GM19324 (cell line): Measurements from ENCODE around the gene CAMTA1.
"Not testable (repeated sequence)": the region's sequence is repeated elsewhere in the genome, so short reads cannot be mapped to it uniquely, and the experiment has no call there.

ENCODE experiments used
- ATAC-seq: cut with Tn5 transposase; IDR thresholded peaks from one replicate; pipeline ENCODE4 v1.9.1; 2021; ENCODE audit warnings: mild to moderate bottlenecking, moderate library complexity; ENCODE audit not compliant: unreplicated experiment, low FRiP score

CAMTA1 gene

GRCh38 chr1:7159116-7159781 is 374.0 kb downstream of the CAMTA1 start:
- ATAC-seq = no peak

- not testable (repeated sequence) for ATAC-seq
These were observed 383.3 kb downstream of the CAMTA1 start for GRCh38 chr1:7168554-7168953.

- no peak for ATAC-seq
These were observed 385.9 kb downstream of the CAMTA1 start for GRCh38 chr1:7171168-7171567.

DNA sequence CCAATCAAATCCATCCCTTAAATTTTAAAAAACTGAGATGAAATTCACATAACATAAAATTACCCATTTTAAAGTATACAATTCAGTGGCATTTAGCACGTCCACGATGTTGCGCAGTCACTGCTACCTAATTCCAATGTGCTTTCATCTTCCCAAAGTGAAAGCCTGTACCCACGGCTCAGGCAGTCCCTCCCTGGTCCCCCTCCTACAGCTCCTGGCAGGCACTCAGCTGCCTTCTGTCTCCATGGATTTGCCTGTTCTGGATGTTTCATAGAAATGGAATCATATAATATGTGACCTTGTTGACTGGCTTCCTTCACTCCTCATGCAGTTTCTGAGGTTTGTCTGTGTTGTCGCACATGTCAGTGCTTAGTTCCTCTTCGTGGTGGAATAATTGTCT is 386.3 kb downstream of the CAMTA1 start:
- no peak for ATAC-seq

GRCh38 chr1:7172804-7173203 is 387.6 kb downstream of the CAMTA1 start:
- ATAC-seq = no peak

DNA sequence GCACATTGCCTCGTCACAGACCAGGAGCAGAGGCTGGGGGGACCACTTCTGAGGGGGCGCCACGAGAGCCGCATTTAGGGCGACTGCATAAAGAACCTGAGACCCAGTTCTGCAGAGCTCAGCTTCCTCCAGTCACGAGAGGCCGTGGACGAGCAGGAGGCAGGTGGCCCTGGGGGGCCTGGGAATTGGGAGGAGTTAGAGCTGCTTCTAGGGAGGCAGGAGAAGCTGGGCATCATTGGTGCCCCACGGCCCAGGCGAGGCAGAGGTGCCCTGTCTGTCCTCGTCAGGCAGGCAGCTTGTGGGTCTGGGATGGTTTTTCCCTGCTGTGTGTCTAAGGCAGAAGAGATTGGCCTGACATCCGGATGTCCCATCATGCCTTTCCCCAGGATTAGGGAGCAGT is 389.3 kb downstream of the CAMTA1 start:
- ATAC-seq = no peak

- no peak for ATAC-seq
These were observed 390.0 kb downstream of the CAMTA1 start for GRCh38 chr1:7174980-7175906.

DNA sequence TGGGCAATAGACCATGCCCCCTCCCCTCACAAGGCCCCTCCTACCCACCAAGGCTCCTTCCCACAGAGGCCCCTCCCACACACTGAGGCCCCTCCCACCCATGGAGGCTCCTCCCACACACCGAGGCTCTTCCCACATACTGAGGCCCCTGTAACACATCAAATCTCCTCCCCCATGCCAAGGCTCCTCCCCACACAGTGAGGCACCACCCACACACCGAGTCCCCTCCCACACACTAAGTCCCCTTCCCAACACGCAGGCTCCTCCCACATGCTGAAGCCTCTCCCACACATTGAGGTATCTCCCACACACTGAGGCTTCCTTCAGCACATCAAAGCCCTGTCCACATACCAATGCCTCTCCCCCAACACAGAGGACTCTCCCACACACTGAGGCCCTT is 391.8 kb downstream of the CAMTA1 start:
- no peak for ATAC-seq

GRCh38 chr1:7177438-7178146 is 392.3 kb downstream of the CAMTA1 start:
- ATAC-seq = no peak

DNA sequence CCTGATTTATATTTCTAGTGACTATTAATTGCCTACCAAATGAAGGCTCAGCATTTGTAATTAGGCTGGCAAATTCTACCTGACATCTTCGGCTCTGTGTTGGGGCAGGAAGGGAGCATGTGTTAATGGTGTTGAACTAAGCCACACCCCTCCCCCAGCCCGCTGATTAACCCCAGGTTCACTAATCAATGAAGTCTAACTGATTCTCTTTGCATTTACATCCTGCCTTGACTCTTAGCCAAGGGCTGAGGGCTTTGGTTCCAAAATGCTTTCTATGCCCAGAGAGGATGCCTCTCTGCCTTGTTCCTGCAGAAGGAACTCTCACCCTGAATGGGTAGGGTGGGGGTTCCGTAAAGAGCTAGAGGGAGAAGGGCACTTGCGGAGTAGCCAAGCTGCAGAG is 393.1 kb downstream of the CAMTA1 start:
- no peak for ATAC-seq

DNA sequence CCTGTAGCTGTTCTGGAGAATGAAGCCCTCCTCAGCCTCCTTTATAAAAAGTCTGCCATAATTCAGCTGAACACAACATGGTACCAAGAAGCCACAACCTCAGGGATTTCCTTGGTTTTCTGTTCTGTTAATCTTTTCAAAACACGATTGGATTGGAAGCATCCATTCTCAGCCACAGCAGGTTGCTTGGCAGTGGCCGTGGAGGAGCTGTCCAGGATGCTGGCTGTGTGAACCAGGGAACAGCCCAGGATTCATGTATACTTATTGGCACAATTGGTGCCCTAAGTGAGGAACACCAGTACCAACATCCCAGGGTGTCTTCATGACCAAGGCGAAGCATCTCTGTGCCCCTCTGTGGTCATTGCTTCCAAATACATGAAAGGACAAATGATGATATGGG is 393.5 kb downstream of the CAMTA1 start:
- ATAC-seq = no peak

GRCh38 chr1:7185721-7186120 is 400.5 kb downstream of the CAMTA1 start:
- no peak for ATAC-seq

DNA sequence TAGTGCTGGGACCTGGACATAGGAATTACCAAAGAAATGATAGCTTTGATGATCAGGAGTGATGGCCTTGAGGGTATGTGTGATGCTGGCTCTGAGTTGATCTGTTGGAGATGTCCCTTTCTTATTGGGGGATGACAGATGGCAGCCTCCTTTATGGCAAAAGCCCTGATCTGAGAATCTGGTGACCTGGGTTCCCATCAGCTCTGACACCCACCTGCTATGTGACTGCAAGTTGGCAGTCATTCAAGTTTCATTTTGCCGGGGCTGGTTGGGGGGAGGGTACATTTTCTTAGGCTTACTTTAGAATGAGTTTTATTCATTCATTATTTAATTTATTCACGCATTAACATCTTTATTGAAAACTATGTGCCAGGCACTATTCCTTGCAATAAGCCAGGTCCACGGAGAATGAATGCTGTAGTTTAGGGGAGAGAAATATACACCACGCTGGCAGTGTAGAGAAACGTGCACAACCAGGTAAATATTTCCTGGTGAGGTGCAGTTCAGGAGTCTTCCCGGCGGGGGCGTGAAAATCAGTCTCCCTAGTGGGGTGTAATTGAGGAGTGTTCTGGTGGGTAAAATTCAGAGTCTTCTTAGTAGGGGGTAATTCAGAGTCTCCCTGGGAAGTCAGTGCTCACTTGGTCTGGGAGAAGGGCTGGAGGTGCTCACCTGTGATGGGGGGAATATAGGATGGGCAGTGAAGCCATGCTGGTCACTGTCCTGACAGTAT is 401.3 kb downstream of the CAMTA1 start:
- ATAC-seq = no peak

- ATAC-seq = no peak
These were observed 401.8 kb downstream of the CAMTA1 start for GRCh38 chr1:7187112-7187493.

- ATAC-seq = no peak
These were observed 405.0 kb downstream of the CAMTA1 start for GRCh38 chr1:7190261-7190660.

DNA sequence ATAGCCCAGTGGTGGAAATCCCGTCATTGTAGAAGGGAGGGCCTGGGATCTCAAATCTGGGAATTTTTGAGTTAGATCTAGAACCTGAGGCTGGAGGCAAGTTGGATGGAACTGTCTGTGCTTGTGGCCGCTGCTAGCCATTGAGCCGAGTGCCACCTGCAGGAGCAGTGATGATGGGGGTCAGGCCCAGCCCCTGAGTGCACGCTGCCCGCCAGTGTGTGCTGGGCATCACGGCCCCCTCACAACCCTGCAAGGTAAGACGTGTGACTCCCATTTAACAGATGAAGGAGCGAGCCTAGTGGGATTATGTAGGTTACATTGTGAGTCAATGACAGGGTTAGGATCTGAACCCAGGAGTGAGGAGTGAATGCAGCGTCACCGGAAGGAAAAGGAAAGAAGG is 407.2 kb downstream of the CAMTA1 start:
- ATAC-seq = no peak

- no peak for ATAC-seq
These were observed 411.0 kb downstream of the CAMTA1 start for GRCh38 chr1:7196036-7196911.

GRCh38 chr1:7198664-7199063 is 413.4 kb downstream of the CAMTA1 start:
- no peak for ATAC-seq

- no peak for ATAC-seq
These were observed 414.0 kb downstream of the CAMTA1 start for GRCh38 chr1:7199077-7199779.
